Activated CD8-positive, alpha-beta memory T cell treated with anti-CD3 and anti-CD28 coated beads for 36 hours (primary cell): ENCODE results near the gene NLRC5. TPM values are rescaled to one million over a fixed set of nuclear protein-coding genes. Genes with fewer than 3 reads are reported as not detected.

ENCODE experiments used
- CTCF ChIA-PET: fragments of 350-600 bp; sonication (Branson Sonifier 250); formaldehyde crosslinking; loops from one replicate; lab custom pipeline; 2021; ENCODE audit warnings: antibody characterized with exemption; lab: Charles Lee
- POLR2A ChIA-PET: fragments of 350-600 bp; sonication (Branson Sonifier 250); formaldehyde crosslinking; loops from one replicate; lab custom pipeline; 2021; ENCODE audit warnings: antibody characterized with exemption; lab: Charles Lee
- total RNA-seq, 2 experiments: library from RNA; stranded (reverse); gene quantifications; one replicate each; pipeline ENCODE4 v1.2.3, GENCODE V29; 2021

Gene NLRC5
- total RNA-seq, 2 experiments from 2014 or later: 118 to 121 TPM

DNA sequence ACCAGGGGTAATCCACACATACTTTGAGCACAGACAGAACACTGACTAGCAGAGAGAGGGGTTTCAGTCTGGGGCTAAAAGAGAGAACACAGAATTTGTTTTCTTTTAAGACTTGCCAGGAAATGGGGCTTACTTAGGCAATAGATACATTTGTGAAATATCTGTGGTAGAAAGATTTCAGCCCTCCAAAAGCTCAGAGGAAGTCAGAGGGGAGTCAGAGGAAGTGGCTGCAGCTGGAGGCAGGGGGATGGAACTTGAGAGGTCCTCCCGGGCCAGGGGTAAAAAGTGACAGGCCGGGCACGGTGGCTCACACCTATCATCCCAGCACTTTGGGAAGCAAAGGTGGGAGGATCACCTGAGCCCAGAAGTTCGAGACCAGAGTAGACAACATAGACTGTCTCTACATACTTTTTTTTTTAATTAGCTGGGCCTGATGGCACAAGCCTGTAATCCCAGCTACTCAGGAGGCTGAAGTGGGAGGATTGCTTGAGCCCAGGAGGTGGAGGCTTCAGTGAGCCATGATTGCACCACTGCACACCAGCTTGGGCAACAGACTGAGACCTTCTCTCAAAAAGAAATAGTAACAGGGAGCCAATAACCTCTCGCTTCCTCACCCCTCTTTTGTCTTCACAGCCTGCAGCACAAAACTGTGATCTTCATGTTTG lies 49.9 kb downstream of the NLRC5 start:
- ChIA-PET CTCF (interaction anchor here (1.0 to 2.1 kb wide), 4 partner anchors 17 to 81 kb away, joined by 3 to 11 read pairs (median 4); no protein-coding TSS in a partner anchor), POLR2A (interaction anchor here (0.6 to 1.6 kb wide), 5 partner anchors 17 to 50 kb away, joined by 3 to 10 read pairs (median 7); partner anchors contain the start of gene NLRC5)

DNA sequence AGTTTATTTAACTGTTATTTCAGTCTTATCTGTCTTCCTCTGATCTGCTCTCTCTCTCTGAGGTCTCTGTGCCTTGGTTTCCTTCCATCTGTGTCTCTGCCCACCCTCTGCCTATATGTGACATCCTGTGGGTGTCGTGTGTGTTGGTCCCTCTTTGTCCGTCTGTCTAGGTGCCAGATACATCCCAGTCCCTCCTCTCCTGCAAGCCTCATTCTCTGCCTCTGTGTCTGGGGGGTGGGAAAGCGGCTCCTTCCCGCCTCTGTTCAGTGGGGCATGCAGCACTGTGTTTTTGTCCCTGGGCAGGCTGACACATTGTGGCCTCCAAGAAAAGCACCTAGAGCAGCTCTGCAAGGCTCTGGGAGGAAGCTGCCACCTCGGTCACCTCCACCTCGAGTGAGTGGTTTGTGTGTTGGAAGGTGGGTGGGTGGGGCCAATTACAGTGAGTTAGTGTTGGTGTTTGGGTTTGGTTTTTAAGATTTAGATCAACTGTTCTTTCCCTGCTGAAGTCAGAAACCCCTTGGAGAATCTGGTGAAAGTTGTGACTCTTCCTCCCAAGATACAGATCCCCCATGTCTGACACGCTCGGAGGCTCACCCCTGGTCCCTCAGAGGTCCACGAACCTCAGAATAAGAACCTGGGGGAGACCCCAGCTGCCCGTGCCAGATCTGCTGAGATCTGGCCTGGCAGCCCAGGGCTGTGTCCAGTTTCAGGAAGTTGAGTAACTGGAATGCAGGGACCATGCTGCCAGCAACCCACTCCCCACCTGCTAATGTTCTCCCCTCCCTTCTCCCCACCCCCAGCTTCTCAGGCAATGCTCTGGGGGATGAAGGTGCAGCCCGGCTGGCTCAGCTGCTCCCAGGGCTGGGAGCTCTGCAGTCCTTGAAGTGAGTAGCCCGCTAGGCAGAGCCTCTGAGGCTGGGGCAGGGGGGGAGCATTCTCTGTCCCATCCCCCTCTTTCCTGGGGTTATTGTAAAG lies 52.1 kb downstream of the NLRC5 start:
- CTCF ChIA-PET: interaction anchor here (0.8 to 2.3 kb wide), 13 partner anchors 14 to 375 kb away, joined by 3 to 17 read pairs (median 4); partner anchors contain the start of gene NLRC5
- POLR2A ChIA-PET: interaction anchor here (0.7 to 2.1 kb wide), 13 partner anchors 12 to 110 kb away, joined by 3 to 12 read pairs (median 4); partner anchors contain the start of gene NLRC5

DNA sequence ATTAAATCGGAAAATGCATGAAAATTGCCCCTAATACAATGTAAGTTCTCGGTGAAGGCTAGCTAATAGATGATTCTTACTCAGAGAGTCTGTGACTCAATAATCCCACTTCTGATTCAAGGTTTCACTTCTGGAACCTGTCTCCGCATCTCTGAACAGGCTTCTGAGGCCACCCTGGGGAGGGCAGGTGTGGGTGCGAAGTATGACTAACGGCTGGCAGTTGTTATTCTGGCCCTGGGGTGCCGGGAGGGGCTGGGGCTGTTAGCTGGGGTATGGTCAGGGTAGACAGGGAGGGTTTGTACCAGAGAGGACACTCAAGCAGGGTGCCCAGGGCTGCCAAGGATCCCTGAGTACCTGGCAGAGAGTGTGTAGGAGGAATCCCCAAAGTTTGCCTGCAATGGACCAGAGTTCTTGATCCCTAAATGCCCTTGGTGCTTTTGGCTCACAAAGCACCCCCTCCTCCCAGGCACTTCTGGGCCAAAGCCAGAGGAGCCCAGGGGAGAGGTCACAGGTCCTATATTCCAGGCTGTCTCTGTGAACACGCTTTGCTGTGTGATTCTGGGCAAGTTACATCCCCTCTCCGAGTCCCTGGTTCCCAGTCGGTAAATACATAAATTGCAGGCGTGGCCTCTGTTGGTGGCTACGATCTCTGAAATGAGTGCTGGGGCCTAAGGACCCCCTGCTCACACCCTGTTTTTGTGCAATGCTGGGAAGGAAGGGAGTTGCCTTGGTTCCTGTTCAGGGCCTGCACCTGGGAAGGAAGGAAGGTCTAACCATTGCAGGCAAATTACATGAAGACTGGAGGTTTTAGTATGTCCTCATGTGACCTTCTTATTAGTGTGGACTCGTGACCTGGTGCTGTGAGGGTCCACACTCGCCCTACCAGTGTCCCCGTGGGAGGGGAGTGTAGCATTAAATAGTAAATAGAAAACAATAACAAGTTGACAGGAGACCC lies 53.1 kb downstream of the NLRC5 start:
- ChIA-PET CTCF (interaction anchor here (0.6 to 2.3 kb wide), 14 partner anchors 15 to 374 kb away, joined by 3 to 17 read pairs (median 4); partner anchors contain the start of gene NLRC5), POLR2A (interaction anchor here (0.9 to 2.1 kb wide), 11 partner anchors 13 to 111 kb away, joined by 3 to 12 read pairs (median 4); partner anchors contain the start of gene NLRC5)

DNA sequence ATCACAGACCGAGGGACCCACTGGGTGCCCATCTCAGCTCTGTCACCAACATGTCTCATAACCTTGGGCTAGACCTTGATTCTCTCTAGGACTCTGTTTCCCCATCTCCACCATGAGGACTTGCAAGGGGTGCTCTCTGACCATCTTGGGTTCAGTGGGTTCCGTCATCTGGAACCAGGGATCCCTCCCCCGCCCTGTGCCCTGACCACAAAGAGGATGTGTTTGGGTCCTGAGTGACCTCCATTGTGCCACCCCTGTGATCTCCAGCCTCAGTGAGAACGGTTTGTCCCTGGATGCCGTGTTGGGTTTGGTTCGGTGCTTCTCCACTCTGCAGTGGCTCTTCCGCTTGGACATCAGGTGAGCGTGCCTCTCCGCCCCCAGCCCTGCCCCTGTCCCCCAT lies 53.9 kb downstream of the NLRC5 start:
- CTCF ChIA-PET: interaction anchor here (0.6 to 2.3 kb wide), 3 partner anchors 44 to 112 kb away, joined by 3 to 11 read pairs (median 3); no protein-coding TSS in a partner anchor
- POLR2A ChIA-PET: no interaction called here

DNA sequence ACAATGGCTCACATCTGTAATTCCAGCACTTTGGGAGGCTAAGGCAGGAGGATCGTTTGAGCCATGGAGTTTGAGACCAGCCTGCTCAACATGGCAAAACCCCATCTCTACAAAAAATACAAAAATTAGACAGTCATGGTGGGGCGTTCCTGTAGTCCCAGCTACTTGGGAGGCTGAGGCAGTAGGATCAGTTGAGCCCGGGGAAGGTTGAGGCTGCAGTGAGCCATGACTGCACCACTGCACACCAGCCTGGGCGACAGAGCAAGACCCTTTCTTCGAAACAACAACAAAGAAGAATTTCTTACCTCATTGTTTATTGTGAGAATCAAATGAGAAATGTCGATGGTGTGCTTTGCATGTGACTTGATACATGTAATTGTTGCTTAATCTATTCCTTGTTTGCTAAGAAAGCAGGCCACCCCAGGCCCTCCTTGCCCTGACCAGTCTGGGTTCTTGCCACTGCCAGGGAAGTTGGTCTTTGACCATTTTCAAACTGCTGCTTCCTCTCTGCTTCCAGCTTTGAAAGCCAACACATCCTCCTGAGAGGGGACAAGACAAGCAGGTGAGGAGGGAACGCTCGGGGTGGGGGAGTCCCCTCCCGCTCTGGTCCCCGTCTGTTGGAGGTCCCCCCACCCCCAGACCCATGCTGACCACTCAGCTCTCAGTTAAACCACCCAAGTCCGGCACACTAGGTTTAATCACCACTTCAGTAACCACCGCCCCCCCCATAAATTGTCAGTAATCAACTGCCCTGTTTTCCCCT lies 55.8 kb downstream of the NLRC5 start:
- POLR2A ChIA-PET: no interaction called here
- CTCF ChIA-PET: interaction anchor here (1.0 to 3.1 kb wide), 8 partner anchors 17 to 84 kb away, joined by 3 to 21 read pairs (median 4); partner anchors contain the start of gene CETP

DNA sequence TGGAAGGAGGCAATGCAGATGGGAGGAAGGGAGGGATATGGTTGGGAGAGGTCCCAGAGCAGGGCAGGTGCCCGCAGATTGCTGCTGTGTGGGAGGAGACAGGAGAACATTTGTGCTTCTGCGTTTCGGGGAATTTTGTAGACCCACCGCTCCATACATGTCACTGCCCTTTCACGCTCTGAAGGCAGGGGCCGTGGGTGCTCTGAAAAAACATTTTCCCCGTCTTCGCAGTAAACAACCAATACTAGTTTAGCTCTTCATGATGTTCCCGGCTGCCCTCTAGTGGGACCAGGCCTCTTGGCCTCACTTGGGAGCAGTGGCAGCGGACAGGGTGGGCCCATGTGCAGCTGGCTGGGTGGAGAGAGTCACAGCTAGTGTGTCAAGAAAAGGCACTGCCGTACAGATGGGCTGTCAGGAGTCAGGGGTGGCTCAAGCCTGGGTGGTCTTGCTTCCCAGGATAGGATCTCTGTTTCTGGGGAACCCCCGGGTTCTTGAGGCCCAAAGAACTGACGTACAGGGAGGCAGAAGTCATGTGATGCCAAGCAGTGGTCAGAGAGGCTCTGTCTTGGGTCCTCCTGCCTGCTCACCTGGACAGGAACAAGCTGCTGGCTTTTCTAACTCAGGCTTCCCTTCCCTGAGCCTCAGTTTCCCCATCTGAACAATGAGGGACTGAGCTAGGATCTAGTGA lies 56.5 kb downstream of the NLRC5 start:
- POLR2A ChIA-PET: no interaction called here
- CTCF ChIA-PET: interaction anchor here (0.8 to 3.1 kb wide), 9 partner anchors 16 to 85 kb away, joined by 3 to 21 read pairs (median 3); partner anchors contain the start of gene CETP

DNA sequence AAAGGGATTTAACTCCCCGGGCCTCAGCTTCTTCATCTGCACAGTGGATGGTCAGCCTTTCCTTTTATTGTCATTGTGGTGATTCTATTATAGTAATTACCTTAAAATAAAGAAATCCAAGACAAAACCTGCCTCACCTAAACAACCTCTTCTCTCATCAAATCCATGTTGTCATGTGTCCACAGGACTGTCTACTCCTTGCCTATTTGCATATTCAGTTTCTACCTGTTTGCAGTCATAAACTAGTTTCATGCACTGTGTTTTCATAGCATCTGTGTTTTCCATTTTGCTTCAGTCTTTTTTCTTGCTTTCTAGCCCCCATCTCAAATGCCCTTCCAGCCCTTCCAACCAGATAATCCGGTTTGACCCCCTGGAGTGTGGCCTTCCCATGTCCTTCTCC lies 58.7 kb downstream of the NLRC5 start:
- CTCF ChIA-PET: interaction anchor here (3.1 kb wide), 1 partner anchor 84 kb away, joined by 21 read pairs; no protein-coding TSS in a partner anchor
- POLR2A ChIA-PET: no interaction called here

DNA sequence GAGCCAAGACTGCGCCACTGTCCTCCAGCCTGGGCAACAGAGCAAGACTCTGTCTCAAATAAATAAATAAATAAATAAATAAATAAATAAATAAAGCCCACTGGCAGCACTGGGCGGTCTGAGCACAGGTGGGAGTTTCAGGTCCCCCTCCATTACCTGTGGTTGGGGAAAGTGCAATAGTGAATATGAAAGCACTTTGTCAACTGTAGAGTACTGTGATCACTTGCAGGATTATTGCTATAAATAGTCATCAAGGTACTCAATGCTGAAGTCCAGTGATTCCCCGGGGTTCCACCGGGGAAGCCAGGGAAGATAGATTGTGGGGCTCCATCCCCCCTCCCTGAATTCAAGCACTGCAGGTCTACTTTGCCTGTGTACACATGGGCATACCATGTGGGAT lies 60.3 kb downstream of the NLRC5 start:
- ChIA-PET POLR2A (no interaction called here), CTCF (interaction anchor here (0.6 kb wide), 1 partner anchor 86 kb away, joined by 3 read pairs; no protein-coding TSS in a partner anchor)

DNA sequence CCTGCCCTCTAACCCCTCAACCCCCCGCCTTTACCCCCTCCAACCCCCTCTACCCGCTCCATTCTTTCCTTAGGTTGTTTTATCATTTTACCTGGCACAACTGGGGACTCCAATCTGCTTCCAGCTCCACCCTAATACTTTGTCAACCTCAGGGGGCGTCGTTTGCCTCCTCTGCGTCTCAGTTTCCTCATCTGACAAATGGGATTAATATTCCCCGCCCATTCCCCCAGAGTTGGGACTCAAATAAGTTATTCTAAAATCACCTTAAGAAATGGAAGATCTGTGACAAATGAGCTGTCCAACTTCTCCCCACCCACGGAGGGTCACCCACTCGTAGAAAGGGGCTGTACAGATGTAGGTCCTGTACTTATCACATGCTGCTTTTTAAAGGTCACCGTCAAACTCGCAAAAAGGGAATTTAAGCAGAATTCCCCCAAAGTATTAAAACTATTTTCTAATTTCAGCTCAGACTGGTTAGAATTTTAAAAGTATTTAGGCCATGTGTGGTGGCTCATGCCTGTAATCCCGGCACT lies 62.4 kb downstream of the NLRC5 start:
- CTCF ChIA-PET: interaction anchor here (0.6 to 2.4 kb wide), 3 partner anchors 87 to 734 kb away, joined by 3 to 12 read pairs (median 4); no protein-coding TSS in a partner anchor
- POLR2A ChIA-PET: interaction anchor here (0.7 kb wide), 1 partner anchor 58 kb away, joined by 3 read pairs; no protein-coding TSS in a partner anchor

DNA sequence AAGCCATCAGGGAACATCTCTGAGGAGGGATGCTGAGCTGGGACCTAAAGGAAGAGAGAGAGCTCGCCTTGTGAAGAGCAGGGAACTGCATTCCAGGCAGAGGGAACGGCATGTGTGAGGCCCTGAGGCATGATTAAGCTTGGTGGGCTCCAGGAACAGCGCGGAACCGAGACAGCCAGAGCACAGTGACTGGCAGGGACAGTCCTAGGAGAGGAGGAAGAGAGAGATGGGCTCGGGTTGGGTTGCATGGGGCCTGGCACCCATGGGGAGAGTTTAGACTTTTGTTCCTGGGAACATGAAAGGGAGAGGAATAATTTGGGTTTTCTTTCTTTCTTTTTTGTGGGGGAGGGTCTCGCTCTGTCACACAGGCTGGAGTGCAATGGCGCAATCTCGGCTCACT lies 63.8 kb downstream of the NLRC5 start:
- ChIA-PET POLR2A (no interaction called here), CTCF (interaction anchor here (1.4 kb wide), 1 partner anchor 101 kb away, joined by 3 read pairs; no protein-coding TSS in a partner anchor)

DNA sequence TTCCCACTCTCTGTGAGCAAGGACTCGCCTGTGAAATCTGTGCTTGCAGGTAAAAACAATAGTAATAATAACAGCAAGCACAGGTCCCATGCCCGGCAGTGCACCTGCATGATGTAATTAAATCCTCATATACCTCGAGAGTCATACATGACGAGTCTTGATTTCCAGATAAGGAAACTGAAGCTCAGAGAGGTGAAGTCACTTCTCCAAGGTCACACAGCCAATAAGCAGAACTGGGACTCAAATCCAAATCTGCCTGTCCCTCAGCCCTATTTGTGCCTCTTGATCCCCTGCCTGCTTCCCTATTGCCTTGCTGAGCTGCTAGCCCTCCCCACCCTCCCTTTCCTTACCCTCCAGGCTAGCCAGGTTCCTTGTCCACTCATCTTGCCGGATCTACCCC lies 65.0 kb downstream of the NLRC5 start:
- CTCF ChIA-PET: interaction anchor here (0.9 kb wide), 1 partner anchor 11 kb away, joined by 3 read pairs; no protein-coding TSS in a partner anchor
- POLR2A ChIA-PET: no interaction called here

DNA sequence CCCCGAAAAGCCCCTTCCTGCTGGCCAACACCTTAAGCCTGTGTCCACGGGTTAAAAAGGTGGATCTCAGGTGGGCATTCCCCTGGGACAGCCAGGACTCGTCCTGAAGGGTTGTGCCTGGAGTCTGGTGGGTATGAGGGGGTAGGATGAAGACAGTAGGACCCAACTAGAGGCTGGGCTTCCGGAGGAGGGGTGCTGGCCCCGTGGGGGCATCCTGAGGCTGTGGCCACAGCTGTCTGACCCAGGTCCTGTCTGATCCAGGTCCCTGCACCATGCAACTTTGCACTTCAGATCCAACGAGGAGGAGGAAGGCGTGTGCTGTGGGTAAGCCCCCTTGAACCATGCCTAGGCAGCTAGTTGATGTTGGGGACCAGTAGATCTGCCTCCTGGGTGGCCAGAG lies 65.4 kb downstream of the NLRC5 start:
- ChIA-PET CTCF (interaction anchor here (0.9 kb wide), 1 partner anchor 11 kb away, joined by 3 read pairs; no protein-coding TSS in a partner anchor), POLR2A (no interaction called here)

DNA sequence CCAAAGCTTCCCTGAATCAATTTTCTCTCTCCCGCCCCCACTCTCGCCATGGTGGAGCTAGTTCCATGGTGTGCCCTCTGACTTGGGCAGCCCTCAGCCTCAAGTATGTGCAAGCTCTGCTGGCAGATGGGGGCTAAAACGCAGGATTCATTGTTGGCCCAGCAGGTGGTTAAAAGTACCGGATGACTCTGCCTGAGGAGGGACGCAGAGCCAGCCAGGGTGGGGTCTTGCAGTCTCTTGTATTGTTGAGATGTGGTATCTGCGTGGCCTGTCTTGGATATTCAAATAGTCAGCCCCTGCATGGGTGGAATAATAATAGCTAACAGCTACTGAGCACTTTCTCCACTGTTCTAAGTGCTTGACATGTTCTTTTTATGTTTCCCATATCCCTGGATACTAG lies 66.3 kb downstream of the NLRC5 start:
- ChIA-PET POLR2A (interaction anchor here (0.6 kb wide), 1 partner anchor 194 kb away, joined by 5 read pairs; no protein-coding TSS in a partner anchor), CTCF (interaction anchor here (0.9 to 1.6 kb wide), 2 partner anchors 29 to 92 kb away, joined by 3 to 4 read pairs; no protein-coding TSS in a partner anchor)

DNA sequence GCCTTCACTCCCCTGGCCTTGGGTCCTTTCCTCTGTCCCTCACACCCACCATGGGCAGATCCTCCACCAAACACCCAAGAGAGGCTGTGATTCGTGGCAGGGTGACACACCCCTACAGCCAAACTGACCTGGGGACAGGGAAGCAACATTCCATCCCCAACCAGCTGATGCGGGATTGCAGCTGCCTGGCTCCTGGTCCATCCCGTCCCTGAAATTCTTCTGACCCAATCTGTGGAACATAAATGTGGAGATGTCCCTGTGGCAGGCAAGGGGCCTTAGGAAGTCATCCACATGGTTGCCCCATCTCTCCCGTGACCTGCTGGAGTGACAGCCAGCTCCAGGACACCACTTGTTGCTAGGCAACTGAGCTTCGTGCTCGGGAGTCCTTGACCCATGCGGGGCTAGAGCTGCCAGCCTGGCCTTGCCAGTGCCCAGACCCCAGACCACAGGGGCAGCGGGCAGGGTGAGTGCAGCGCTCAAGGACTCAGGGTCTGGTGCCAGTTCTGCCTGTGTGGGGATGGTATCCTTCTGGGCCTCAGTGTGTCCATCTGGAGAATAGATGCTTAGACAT lies 69.0 kb downstream of the NLRC5 start:
- ChIA-PET CTCF (no interaction called here), POLR2A (no interaction called here)

DNA sequence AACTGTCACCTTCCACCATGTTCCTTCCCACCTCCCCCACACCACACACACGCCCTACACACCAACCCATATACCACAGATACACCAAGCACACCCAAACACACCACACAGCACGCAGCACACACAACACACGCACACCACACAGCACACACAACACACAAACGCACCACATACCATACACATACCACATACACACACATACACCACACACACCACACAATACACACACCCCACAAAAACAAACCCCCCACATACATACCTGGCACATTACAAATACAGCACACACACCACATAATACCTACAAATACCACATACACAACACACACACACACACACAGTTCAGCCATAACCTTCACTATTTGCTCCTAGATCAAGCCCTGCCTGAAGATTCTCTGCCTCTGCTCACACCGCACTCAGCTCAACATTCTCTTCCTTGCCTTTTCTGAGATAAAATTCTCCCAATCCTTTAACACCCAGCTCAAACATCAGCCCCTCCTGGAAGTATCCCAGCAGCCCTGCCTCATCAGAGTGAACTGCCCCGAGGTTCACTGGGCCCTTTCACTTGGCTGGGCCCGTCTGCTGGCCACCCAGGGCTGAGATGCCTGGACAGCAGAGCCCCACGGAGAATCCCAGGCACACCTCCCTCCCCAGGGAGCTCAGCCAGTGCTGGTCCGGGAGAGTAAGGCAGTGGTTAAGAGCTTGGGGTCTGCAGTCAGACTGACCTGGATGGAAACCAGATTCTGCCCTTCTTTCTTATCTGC lies 71.1 kb downstream of the NLRC5 start:
- POLR2A ChIA-PET: no interaction called here
- CTCF ChIA-PET: interaction anchor here (0.6 to 0.8 kb wide), 2 partner anchors 90 to 109 kb away, joined by 3 to 4 read pairs; no protein-coding TSS in a partner anchor
